GM20000 (cell line): Measurements from ENCODE around the gene BRI3.
"Not testable (repeated sequence)": the region's sequence is repeated elsewhere in the genome, so short reads cannot be mapped to it uniquely, and the experiment has no call there.

Source experiments
- DNase-seq: peaks from one replicate; pipeline ENCODE4 v3.0.0; 2012; ENCODE audit warnings: low spot score
- TF ChIP-seq, protein P1 (sequence below): IDR thresholded peaks from 2 replicates; pipeline ENCODE4 v1.5.1; 2012; ENCODE audit warnings: mild to moderate bottlenecking, control low read depth; ENCODE audit errors: extremely low read depth, missing control alignments

The BRI3 gene

DNA sequence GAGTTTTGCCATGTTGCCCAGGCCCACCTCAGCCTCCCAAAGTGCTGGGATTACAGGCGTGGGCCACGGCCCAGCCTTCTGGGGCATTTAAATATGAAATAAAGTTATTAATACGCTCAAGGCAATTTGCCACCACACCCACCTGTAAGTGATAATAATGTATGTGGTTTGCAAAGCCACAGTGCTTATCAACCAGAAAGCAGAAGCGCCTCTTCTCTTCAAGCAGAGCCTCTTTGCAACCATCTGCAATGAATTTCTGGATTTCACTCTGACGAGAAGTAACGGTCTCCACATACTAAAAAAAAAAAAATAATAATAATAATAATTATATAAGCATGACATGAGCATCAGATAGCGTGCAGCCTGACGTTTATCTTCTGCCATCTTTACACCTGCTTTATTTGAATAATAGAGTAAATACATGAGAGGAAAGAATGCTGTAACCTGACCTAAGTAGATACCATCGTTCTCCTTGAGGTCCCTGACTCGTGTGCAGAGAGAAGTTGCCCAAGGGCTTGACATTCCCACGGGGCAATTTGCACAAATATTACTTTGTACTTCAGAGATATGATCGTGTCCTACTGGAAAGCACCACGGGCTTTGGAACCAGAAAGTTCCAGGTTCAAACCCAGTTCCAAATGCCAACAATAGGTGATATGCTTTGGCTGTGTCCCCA lies 34.0 kb downstream of the BRI3 start:
- DNase-seq = peak; percentile 59
- TF ChIP-seq, protein P1, sequence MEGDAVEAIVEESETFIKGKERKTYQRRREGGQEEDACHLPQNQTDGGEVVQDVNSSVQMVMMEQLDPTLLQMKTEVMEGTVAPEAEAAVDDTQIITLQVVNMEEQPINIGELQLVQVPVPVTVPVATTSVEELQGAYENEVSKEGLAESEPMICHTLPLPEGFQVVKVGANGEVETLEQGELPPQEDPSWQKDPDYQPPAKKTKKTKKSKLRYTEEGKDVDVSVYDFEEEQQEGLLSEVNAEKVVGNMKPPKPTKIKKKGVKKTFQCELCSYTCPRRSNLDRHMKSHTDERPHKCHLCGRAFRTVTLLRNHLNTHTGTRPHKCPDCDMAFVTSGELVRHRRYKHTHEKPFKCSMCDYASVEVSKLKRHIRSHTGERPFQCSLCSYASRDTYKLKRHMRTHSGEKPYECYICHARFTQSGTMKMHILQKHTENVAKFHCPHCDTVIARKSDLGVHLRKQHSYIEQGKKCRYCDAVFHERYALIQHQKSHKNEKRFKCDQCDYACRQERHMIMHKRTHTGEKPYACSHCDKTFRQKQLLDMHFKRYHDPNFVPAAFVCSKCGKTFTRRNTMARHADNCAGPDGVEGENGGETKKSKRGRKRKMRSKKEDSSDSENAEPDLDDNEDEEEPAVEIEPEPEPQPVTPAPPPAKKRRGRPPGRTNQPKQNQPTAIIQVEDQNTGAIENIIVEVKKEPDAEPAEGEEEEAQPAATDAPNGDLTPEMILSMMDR = no peak

DNA sequence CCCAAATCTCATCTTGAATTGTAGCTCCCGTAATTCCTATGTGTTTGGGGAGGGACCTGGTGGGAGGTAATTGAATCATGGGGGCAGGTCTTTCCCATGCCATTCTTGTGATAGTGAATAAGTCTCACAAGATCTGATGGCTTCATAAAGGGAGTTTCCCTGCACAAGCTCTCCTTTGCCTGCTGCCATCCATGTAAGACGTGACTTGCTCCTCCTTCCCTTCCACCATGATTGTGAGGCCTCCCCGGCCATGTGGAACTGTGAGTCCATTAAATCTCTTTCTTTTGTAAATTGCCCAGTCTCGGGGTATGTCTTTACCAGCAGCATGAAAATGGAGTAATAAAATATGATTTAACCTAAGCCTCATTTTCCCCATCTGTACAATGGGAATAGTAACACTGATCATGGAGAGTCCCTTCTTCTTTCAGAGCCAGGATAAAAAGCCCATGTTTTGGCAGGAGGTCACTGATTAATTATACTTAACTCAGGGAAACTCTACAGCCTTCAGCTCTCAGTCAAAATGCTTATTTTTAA lies 34.6 kb downstream of the BRI3 start:
- DNase-seq = not testable (repeated sequence)

GRCh38 chr7:98317366-98318040 lies 36.0 kb downstream of the BRI3 start:
- DNase-seq = no peak
- TF ChIP-seq, protein P1 = no peak

GRCh38 chr7:98319176-98319575 lies 37.7 kb downstream of the BRI3 start:
- TF ChIP-seq, protein P1 = no peak
- no peak for DNase-seq

DNA sequence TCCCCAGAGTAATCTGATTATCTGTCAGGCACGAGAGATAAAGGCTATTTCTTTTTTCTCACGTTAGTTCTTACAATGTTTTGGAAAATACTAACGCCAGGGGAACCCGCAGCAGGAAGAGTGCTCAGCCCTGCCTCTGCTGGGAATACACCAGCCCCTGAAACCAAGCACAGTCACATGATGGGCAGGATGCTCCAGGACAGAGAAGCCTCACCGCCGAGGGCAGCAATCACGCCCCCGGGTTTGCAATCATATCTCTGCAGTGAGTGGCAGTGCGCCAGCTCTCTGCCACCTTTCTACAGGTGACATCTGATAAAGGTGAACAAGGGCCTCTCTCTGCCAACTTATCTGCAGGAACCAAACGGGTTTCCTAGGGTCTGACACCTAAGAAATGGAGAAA lies 39.8 kb downstream of the BRI3 start:
- TF ChIP-seq, protein P1 = no peak
- DNase-seq = no peak

DNA sequence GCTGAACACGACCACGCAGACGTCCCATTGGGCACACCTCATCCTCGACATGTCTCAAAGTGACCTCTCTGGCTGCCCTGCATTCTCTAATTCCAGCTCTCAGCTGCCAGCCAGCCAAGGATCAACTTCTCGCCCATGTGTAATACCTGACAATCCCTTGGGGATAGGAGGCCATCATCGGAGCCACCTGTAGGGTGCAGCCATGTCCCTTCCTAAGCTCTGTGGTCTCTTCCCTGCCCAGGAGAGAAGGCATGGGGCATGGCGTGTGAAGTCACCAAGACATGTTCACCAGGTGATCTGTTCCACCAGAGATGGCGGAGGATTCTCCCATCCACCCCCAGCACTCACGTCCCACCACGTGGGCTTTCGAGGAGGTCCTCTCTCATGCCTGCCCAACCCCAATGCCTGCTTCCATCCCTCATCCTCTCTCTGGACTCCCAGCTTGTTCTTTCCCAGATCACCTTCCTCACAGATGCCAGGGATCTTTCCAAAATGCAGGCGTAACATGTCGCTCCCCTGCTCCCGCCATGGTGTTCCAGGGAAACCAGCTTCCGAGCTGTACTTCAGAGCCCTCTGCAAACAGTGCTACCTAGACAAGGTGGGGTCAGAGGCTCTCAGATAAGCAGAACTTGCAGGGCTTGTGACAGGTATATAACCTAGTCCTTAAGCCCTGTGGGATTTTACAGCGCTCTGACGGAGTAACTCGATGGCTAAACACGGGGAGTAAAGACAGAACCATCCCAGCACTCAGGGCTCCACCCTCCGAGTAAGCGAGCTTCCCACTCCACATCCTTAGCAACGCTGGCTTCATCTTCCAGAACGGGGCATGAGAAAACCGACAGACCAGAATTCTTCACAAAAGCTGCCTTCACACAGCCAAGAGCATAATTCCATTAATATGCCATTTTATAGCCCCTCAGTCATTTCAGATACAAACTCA lies 41.1 kb downstream of the BRI3 start:
- TF ChIP-seq, protein P1 = no peak
- DNase-seq = no peak

GRCh38 chr7:98323597-98324322 lies 42.3 kb downstream of the BRI3 start:
- no peak for DNase-seq
- TF ChIP-seq, protein P1 = no peak
